ENCODE results near the gene CRABP2.
A peak's percentile ranks its signal among the peaks of the same experiment; 100 is the strongest.

The CRABP2 gene

DNA sequence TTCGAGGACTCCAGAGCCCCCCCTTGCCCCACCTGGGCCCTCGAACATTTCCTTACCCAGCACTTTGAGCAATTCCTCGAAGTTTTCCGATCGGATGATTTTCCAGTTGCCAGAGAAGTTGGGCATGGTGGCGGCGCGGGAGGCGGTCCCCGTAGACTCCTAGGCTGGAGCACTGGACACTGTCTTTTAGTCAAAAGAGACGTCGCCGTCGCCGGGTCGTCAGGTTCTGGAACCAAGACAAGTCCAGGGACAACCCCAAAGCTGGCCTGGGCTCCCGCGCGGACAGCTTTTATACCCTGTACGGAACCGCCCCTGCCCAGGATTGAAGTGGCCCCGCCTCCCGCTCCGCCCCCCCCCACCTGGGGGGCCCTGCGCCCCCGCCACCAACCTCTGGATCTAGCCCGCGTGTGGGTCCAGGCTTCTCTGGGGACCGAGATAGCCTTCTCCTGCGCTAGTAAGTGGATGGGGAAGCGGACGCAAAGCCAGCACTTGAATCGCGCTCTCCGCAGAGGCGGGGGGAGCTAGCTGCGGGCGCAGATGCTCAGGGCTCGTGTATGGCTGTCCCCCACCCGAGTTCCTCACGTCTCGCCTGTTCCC lies at the start of gene CRABP2:
Gene CRABP2, minus strand, starts transcription at position 263 of the 597 bp plus-strand sequence. Its CDS starts 137 bp downstream, at position 126.
- DNase-seq (ENCODE audit: low spot score): no peak

DNA sequence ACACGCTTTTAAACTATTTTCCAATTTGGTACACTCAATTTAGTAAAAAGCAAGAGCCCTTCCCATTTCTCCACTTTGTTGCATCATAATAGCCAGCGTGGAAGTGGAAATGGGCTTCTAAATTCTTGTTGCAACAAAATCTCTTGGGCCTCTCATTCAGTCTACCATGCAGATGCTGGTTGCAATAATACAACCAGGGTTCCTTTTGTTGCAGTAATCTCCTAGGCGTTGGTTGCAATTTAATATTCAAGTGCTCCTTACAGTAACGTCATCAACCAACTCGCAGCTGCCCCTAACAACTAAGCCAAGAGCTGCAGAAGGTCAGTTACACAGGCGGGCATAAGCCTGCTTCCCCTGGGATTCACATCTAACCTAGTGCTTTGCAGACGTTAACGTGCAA lies 48.8 kb upstream of the CRABP2 start:
- DNase-seq (ENCODE audit: low spot score): no peak

DNA sequence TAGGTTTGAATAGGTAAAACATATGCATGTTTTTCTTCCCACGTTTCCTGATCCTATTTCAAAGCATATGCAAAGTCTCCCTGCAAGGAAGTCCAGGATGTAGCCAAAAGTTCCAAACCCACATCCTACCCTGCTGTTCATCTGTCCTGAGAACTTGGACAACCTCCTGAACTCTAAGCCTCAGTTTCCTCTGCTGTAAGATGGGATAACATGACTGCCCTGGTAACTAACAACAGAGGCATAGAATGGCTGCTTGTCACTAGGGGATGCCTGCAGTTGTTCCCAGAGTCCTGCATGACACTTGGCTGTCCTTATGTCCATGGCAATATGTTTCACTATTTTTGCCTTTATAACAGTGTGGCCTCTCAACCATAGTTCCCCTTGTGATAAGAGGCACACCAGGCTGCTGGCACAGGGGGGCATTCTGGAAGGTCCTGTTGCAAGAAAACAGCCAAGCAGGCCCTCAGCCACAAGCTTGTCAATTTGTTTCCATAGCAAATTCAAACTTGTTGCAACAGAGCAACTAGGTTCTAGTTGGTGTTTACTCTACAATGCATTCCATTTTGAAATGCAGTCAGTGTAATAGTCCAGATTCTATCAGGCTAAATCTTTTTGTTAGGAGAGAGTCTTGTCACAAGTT lies 47.6 kb upstream of the CRABP2 start:
- no peak for DNase-seq (ENCODE audit: low spot score)

DNA sequence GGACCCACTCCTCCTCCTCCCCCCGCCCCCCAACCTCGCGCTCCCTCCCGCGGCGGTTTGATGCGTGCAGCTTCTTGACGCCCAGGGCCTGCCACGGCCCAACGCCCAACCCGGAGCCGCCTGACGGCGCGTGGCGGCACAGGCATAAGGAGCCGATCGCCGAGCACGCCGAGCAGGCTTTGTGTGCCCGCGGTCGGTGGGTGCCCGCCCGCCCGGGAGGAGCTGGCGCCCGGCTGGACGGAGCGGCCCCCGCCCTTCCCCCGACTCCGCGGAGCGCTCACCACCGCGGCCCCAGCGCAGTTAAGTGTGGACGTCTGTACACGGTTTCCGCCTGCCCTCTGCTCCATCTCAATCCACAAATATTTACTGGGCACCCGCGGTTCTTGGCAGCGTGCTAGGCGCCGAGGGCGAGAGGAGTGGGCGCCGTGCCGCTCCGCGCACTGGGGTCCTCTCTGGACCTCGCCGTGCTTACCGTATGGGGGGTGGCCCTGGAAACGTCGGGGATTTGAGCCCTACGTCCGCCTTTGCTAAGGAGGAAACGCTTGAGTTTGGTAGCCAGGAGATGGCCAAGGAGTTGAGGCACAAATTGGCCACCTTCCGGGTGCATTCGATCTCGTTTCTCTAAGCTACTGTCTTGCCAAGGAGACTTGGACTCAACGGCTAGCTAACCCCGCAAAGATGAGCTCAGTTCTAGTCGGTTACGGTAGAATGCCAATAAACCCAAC lies 46.5 kb upstream of the CRABP2 start:
- peak; percentile 91 for DNase-seq (ENCODE audit: low spot score)

DNA sequence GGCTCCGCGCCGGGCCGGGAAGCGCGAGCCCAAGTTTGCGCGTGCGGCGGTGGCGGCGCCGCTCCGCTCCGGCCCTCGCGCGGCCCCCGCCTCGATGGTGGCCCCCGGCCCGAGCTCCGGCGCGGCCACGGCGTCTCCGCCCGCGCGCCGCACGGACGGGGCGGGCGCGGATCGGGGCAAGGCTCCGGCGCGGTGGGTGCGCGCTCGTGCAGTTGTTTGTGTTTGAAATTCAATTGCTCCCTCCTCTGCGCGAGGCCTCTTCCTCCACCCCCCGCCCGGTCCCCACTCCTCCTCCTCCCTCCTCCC lies 46.0 kb upstream of the CRABP2 start, which contains the start of gene HDGF:
Gene HDGF, minus strand, starts transcription at position 225 of the 306 bp plus-strand sequence. CDS start 246 bp downstream, outside the sequence.
- DNase-seq (ENCODE audit: low spot score): no peak

DNA sequence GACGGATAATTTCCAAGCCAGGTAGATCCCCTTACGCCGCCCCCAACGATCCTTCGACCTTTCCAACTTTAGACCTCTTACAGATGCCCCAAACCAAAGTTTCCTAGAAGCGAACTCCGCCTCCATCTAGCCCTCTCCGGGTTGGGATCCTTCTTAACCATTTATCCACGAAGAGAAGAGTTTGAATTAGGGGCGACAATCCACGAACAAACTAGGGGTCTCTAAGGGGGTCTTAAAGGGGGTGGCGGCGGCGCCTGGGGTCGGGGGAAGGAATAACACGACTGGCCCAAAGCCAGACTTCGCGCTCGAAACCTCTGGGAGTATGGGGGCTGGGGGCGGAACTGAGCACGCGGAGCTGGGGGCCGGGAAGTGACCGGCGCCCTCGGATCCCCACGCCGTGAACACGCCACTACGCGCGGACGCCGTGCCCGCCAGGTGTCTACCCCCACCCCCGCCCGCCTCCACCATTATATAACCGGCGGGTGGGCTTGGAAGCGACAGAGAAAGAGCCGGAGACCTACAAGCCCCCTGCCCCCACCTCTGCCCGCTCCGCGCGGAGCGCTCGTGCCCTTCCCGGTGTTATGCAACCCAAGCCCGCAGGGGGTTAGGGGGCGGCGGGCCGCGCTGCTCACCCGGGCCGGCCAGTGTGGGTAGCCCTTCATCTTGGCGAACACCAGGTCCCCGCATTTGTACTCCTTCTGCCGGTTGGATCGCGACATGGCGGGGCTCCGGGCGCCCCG lies 45.5 kb upstream of the CRABP2 start:
- DNase-seq (ENCODE audit: low spot score): no peak

DNA sequence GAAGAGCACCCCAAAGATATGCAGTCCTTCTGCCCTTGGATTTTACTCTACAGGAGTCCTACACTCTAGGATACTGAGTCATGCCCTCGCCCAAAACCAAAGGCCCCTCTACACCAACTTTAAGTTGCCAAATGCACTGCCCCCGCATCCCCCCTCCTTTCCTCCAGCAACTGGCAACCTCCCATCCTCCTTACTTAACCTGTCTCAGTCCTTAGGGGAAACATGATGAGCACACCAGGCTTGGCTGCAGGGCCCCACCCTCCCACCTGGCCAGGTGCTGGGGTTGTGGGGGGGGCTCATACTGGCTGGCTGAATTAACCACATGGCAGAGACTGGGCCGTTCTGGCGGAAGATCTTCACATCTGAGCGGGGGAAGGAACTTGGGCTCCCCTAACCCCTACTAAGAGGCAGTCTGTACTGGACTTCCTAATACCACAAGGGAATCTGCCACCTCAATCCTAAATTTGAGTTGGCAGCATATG lies 44.8 kb upstream of the CRABP2 start:
- no peak for DNase-seq (ENCODE audit: low spot score)

DNA sequence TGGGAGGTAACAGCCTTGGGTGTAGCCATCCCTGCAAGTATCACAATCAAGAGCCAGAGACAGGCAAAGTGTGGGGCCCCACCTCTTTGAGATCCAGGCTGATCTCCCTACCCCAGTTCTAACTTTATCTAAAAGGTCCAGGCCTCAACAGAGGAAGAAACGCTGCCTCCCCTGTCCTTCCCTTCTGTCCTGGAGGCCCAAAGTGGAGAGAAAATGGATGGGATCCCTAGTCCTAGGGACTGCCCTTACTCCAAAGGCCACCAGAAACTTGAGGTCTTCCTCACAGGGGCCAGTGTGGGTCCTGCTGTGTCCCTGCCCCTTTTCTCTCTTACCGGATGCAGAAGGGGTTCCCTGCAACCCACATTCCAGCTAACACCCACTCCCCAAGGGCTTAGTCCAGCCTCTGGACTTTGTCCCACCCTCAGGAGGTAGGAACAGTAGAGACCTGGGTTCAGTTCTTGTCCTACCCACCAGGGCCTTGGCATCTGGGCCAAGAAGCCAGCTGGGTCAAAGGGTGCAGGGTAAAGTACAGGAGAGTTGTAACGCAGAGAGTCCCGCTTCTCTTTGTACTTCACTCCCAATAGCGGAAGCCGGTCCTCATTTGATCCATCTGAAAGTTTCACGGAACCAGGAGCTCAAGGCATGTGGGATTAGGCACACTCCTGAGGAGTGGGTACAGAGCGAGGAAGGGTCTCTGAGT lies 44.2 kb upstream of the CRABP2 start:
- no peak for DNase-seq (ENCODE audit: low spot score)

DNA sequence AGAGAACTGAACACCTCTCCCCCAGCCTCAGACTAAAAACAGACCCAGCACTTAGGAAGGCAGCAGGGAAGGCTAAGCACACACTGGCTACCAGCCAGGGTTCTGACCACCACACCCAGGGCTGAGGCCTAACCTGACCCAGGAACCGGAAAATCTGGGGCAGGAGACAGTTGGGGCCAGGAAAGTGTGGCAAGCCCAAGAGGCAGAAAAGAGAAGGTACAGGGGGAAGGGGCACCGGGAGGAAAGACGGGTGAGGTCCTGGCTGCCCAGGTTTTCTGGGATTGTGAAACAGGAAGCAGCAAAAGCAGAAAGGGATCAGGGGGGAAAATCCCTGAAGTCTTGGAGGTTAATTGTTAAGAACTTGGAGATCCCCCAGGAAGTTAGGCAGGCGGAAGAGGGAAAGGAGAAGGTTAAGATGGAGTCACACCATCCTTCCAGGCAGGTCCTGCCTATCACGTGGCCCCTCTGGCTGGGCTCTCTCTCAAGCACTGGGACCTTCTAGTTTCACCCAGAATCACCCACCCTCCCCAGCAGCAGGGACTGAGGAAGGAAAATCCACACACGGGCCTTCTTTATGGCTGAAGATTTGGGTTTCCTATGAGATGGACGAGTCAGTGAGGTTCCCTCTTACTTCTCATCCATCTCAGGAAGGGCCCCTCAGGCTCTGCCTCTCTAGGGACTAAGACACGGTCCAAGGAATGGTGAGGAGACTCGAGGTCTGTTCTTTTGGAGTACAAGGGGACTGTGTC lies 43.5 kb upstream of the CRABP2 start:
- no peak for DNase-seq (ENCODE audit: low spot score)

DNA sequence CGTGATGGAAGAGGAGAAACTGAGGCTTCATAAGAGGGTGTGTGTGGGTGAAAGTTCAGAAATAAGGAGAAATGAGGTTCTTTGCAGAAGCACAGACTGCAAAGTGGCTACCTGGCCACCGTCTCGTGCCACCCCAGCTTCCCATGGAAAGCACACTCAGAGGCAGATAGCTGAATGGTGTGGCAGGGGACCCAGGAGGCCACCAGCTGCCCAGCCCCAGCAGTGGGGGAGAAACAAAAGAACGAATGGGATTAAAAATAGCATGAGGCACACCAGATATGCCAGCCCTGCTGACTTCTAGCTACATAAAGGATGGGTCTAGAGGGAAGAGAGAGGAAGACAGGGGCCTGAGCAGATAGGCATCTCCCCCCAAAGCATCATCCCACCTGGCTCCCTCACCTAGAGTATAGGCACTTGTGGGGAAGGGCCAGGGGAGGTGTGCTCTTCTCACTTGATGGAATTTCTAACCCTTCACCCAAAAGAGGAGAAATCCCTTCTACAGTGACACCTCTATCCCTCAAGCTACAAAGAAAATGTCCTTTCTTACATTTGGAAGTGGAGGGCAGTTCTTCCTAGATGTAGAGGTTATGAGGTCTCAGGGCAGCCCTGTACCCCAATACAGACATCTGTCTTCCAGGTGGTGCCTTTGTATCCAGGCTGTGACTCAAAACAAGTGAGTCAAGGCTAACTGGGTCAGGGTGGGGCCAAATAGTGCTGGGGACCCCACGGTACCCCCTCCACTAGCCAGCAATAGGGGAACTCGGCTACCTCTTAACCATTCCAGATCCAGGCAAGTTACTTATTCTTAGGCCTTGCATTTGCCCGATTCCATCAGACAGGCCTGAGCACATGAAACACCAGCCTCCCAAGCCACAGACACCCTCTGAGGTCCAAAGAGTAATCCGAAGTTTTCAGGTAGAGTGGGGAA lies 42.6 kb upstream of the CRABP2 start:
- no peak for DNase-seq (ENCODE audit: low spot score)

DNA sequence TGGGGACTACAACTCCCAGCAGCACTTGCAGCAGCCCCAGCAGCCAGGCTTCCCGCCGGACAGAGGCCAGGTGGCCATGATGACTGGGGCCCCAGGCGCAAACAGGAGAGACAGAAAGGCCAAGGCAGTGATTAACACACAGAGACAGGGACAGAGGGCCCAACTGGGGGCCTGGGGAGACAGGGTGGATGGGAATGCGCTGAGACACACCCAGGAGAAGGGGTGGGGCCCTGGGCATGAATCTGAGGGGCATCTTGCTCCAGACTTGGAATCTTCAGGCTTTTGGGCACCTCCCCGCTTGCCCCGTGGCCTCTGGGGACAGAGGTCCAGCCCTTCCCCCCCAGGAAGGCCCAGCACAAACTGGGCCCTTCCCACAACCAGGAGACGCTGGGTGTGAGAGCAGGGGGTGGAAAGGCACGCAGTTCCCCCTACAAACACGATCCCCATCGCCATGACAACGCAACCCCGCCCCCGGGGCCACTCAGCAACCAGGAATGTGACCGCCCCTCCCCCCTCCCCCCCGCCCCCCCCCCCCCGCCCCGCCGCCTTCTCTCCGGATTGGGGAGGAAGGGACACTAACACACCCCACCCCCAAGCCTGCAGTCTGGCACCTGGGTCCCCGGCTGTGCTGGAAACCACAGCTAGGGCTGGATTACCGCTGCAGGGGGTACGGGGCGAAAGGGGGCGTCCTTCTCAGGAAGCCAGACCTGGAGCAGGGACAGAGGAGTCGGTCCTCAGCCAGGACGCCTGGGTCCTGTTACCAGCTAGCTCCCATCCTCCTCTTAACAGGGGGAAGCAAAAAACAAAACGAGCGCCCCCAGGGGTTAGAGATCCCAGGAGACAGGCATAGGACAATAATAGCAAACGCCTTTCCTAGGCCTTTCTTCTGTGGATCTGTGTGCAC lies 41.6 kb upstream of the CRABP2 start:
- peak; percentile 95 for DNase-seq (ENCODE audit: low spot score)

DNA sequence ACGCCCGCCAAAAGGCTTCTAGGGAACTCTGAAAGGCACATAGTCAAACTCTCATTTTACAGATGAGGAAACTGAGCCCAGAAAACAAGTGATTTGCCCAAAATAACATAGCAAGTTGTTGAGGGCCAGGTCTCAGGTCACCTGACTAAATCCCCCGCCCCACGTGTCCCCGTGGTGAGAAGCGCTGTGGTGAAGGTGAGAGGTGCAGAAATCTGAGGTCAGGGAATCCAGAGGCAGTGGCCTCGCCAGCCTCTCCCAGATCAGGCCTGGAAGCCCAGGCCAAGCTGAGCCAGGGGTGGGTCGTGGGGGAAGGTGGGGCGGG lies 41.0 kb upstream of the CRABP2 start:
- no peak for DNase-seq (ENCODE audit: low spot score)

DNA sequence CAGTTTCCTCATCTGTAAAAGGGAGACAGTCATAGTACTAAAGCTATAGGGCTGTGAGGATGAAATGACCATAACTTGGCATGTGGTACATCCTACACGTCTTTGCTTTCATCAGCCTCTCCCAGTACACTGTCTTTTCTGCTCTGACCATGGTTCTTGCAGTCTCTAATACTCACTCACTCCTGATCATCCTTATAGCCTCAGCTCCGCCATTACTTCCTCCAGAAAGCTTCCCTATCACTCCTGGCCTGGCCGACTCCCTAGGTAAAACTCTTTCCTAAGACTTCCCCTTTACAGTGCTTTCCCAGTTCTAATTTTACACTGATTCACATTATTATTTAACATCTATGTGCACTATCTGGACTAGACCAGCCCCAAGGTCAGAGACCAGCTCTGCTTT lies 40.5 kb upstream of the CRABP2 start:
- DNase-seq (ENCODE audit: low spot score): no peak

DNA sequence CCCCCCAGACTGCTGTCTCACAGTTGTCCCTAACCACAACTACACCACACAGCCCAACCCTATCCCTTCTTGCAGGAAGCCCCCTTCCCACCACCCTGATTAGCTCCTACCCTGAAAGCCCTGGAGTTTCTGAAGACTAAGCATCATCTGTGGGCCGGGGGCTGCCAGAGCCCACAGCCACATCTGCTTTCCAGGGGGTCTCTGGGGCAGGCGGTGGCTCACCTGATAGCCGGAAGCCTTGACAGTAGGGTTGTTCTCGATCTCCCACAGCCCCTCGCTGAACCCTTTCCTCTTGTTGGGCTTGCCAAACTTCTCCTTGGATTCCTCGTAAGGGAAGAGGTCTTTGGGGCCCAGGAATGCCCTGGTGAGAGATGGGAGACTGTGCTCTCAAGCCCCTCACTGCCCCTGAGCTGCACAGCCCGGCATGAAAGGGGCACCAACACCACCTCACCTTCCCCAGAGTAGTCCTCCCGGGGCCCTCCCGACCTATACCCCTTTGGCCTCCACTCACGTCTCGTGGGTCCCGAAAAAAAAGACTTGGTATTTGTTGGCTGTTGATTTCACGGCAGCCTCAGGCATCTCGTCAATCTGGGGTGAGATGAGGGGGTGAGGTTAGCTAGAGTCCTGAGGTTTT lies 39.5 kb upstream of the CRABP2 start:
- DNase-seq (ENCODE audit: low spot score): no peak

DNA sequence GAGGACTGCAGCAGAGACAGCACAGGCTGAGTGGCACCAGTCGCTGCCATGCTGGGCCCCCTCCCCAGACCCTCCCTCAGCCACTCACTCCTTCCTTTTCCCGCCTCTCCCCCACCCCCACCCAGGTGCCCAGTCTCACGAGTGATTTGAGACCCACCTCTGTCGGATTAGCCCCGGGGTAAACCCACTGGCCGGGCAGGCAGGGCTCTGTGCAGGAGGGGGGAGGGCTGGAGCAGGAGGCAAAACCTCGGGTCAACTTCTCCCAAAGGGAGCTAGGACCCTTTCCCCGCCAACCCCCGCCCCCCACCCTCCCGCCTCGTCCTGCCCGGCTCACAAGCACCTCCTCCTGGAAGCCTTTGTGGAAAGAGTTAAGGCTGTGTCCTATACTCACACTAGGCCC lies 39.0 kb upstream of the CRABP2 start:
- no peak for DNase-seq (ENCODE audit: low spot score)

DNA sequence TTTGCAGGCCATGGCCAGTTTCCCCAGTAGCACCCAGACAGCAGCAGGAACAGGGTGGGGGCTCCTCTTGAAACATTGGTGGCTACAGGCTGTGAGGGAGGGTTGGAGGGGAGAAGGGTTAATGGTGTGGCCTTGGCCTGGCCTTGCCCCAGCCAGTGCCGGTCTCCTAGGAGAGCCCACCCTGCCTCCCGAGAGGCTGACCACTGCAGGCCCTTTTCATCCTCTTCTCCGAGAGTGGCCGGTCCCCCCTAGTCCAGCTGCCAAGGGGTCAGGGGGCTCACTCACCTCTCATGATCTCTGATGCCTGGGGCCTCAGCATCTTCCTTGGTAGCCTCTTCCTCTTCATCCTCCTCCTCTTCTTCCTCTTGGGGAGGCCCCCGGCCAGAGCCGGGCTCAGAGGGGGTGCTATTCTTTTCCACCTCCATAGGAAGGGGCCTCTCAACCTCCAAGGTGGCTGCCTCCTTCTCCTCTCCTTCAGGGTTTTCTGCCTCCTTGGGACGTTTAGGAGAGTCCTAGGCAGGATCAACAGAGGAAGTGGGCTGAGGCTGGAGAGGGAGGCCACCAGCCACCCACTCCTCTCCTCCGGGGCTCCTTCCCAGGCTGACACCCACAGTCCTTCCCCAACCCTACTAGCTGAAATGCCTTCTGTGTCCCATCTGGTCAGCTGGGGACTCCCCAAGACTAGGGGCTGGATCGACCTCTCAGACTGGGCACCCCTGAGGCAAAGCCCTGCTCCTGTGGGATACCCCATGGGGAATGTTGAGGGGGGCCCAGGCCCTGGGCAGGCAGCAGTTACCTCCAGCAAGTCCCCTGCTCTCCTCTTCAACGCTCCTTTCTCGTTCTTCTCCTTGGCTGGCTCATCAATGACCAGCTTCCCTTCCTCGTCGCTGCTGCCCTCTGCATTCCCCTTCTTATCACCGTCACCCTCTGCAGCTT lies 38.3 kb upstream of the CRABP2 start:
- no peak for DNase-seq (ENCODE audit: low spot score)

DNA sequence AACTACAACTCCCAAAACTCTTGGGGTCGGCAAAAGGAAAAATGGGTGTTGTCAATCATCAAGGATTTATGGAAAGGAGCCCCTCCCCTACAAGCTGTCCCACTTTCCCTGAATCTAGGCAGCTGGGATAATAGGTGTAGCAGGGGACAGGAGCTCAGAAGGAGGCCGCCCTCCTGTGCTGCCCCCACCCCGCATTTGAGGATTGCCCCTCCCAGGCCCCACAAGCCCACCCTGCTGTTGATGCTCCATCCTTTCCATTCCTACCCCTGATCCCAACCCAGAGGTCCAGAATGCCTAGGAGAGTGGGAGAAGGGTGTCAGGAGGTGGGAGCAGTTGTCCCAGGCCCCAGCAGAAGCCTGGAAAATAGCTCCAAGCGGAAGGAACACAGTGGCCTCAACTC lies 37.4 kb upstream of the CRABP2 start:
- DNase-seq (ENCODE audit: low spot score): no peak

DNA sequence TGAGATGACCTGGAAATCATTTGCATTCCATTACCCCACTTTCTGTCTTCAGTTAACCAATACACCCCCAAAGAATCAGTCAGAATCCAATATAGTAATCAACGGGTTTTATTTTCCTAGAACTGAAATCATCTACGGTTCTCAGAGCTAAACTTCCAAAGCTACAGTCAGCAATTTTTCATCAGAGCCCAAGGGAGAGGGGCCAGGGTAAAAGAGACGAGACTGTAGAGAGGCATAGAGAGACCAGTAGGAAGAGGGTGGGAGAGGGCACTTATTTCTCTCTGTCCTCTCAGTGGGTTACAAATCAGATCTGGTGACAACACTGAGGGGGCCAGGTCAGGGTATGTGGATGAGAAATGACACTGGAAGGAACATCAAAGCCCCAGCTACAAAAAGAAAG lies 36.6 kb upstream of the CRABP2 start:
- DNase-seq (ENCODE audit: low spot score): no peak

All from COLO829 (cell line).